Left cardiac atrium (tissue), 4 donors: ENCODE data around the gene PRKCH. TPM values are rescaled to one million over a fixed set of nuclear protein-coding genes. Genes with fewer than 3 reads are reported as not detected.
A peak's percentile ranks its signal among the peaks of the same experiment; 100 is the strongest.
"Not testable (repeated sequence)": the region's sequence is repeated elsewhere in the genome, so short reads cannot be mapped to it uniquely, and the experiment has no call there.

ENCODE experiments used
- ATAC-seq, 2 donors: fragments of 200-7000 bp; cut with Tn5 transposase; one replicate each; pipeline ENCODE4 v1.9.1; 2020; ENCODE audit warnings: mild to moderate bottlenecking in 2 of 2, moderate library complexity in 2 of 2
- DNase-seq: peaks from one replicate; pipeline ENCODE4 v3.0.0-alpha.2; 2020
- intact Hi-C, 2 donors: fragments of 100-400 bp; cut with DNase I; formaldehyde crosslinking; loops; one replicate each; pipeline versions ENCODE4 v1.14.1 to v1.15.1; 2022 to 2023
- total RNA-seq, 2 donors: library from RNA; stranded (reverse); fragmentation: NEBNext Ultra II Directional; extraction: Animal tissue kit (Norgen Biotek cat#: 25700); gene quantifications; one replicate each; pipeline ENCODE4 v1.2.1, GENCODE V29; 2021
- donor health status: DM: no; HTN: yes; CAD: no.
- donor health status: DM: no; HTN: yes; CAD: no; lungs with severe emphysema.
- donor health status: DM: yes; HTN: yes; CAD: no.
- donor health status: Dilated cardiomyopathy.

Gene PRKCH
- total RNA-seq, 2 donors from 2014 or later, result 17.6 to 34.8 TPM

DNA sequence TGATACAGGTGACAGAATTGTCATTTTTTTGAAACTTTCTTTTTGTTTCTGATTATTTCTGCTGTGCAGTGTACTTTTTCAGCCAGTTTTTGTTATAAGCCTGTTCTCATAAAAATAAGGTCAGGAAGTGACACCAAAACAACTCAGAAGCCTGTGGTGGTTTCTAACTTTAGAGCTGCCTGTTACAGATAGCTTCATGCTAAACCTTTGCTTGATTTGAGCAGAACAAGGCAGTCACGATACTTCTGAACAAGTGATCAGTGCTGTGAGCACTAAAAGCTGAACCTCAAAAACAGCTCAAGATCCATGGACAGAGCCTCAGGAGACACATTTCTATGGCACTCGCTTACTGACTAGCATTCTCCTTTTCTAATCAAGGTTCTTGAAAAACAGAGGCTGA lies 82.0 kb downstream of the PRKCH start:
- ATAC-seq (peak in 1 of 2 donors; percentile 50), DNase-seq (no peak)
- intact Hi-C loops, result no loop called here

DNA sequence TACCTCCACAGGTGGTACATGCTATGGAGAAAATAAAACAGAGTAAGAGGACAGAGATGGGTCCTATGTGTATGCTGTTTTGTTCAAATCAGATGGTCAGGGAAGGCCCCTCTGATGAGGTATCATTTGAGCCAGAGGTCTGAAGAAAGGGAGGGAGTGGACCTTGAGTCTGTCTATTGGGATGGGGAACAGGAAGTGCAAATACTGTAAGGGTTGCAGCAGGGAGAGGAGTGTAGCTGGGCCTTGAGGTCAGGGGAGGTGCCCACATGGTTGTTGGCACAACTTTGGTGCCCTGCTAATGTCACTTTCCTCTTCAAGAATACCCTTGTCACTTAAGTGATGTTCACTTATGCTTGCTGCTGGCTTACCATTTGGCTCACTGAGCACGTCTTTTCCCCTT lies 83.3 kb downstream of the PRKCH start:
- DNase-seq, result no peak
- intact Hi-C loops, result no loop called here
- no peak for ATAC-seq

DNA sequence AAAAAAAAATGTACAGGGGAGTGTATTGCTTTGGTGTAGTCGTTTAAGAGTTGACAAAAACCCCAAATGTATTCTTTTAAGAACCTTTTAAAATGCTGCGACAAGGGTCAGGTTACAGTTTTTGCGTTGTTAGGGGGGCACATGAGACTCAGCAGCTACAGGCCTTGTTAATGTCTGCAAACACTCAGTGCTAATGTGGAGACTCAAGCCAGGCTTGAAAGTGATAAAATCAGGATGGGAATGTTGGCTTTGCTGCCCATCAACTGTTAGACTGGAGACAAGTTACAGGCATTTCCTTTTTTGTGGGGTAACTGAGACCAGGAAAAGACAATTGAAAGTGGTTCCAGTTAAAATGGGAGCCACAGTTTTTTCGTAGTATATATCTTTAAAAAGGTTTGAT lies 84.8 kb downstream of the PRKCH start:
- intact Hi-C loops, result no loop called here
- DNase-seq (no peak), ATAC-seq (peak in 1 of 2 donors; percentile 78)

DNA sequence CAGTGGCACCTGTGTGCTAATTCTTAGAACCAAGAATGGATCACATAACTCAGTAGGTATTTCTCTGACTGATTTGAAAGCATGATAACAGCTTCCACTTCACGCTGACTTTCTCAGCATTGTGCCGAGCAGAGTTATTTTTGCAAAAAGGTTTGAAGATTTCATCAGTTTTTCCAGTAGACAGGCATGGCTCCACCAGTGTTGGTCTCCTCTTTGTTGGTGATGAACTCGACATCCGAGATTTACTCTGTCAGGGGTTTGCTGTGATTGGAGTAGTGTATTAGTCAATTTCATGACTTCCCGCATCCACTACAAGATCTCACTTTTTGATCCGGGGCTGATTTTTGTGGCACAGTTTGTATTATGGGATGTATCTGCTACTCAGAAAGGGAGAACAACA lies 85.3 kb downstream of the PRKCH start:
- intact Hi-C loops, result no loop called here
- DNase-seq (no peak), ATAC-seq (no peak)

DNA sequence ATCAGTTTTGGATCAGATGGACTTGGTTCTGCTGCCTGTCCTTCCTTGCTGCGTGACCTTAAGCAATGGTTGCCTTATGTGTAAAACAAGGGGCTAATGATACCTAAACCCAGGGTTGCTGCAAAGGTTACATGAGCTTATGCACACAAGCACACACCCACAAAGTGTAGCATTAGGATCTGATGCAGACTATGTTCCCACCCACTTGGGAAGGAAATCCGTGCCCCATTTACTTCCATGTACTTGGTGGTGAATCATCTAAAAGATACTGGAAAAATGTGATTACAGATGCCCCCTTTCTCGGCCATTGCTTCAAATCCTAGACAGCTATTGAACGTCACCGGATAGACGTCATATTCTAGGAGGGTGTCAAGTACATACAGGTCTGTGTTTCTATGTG lies 87.1 kb downstream of the PRKCH start:
- intact Hi-C loops, result no loop called here
- DNase-seq, result no peak
- no peak for ATAC-seq

DNA sequence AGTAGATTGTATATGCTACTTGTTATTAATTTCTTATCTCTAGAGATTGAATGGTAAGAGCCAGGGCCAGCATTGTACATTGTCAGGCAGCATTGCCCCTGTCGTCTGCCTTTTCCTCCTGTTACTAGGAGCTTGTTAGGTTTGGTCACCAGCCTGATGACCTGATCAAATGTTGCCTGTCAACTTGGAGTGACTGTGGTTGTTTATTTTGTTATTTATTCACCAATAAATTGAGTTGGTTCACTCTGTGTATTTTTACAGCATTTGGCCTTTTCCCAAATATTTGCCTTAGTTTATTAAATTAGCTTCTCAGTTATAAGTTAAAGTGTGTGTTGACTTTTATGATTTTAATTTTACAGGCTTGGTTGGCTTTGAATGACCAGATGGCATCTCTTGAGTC lies 88.4 kb downstream of the PRKCH start:
- DNase-seq (no peak), ATAC-seq (no peak)
- intact Hi-C loops, result no loop called here

DNA sequence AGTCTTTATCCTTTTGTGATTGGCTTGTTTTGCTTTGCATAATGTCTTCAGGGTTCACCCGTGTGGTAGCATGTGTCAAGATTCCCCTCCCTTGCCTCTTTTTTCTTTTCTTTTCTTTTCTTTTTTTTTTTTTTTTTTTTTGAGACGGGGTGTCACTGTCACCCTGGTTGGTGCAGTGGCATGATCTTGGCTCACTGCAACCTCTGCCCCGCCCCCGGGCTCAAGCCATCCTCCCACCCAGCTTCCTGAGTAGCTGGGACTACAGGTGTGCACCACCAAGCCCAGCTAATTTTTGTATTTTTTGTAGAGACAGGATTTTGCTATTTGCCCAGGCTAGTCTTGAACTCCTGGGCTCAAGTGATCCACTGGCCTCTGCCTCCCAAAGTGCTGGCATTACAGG lies 94.6 kb downstream of the PRKCH start:
- ATAC-seq, DNase-seq, intact Hi-C loops: not testable (repeated sequence)

DNA sequence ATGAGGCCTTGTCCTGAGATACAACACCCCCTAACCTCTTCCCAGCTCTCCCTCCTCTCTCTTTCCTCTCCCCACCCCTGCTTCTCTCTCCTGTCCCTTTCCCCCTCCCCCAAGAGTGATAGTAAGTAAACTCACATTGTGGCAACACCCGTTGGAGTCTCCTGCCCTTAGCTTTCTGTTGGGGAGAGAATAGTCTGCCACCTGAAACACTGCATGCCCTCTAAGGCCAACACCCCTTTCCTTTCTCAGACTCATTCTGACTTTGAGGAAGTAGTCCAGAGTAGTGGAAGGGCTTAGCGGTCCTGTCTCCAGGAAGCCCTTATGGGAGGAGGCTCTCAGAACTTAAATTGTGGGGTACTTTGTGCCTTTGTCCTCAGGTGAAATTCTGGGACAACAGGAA lies 95.2 kb downstream of the PRKCH start:
- no peak for ATAC-seq
- intact Hi-C loops, result no loop called here

DNA sequence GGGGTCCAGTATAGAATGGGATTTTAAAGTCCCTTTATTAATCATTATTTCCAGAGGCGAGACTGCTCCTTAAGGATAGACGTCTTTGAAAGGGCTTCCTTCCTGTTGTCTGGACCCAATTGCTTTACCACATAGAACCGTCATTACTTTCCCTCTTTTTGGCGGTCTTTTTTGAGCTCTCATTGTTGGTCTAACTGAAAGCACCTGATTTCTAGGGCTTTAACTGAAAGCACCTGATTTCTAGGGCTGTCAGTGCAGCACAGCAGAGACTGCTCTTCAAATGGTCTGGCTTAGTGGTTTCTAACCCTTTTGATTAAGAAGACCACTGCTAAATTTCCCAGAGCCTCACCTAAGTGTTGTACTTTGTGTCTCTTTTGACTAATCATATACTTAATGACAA lies 95.8 kb downstream of the PRKCH start:
- no peak for DNase-seq
- no peak for ATAC-seq
- intact Hi-C loops, result no loop called here

More for the DNA sequence above, 95.2 kb downstream of the PRKCH start:
- DNase-seq, result no peak

DNA sequence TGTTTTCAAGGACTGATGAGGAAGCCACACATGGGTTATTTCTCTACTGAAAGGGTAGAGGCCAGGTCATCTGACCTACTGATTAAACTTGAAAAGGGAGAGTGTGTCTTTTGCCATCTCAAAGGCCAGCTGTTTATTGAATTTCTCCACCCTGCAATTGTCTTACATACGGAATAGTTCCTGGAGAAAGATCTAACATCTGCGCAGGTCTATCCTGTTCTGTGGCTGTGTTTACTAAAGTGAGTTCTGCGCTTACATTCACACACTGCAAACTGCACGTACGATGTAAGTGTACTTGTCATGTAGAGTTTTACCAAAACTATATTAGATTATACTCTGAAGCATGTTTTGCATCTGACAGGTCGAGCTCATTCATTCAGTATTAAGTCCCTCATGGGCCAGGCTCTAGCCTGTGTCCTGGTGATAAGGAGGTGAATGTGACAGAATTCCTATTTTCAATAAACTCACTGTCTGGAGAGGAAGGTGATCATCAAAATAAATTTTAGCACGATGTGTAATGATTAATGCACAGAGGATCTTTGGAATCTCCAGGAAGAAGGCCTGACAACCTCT lies 96.6 kb downstream of the PRKCH start:
- ATAC-seq (no peak), DNase-seq (no peak)
- intact Hi-C loops, result no loop called here

DNA sequence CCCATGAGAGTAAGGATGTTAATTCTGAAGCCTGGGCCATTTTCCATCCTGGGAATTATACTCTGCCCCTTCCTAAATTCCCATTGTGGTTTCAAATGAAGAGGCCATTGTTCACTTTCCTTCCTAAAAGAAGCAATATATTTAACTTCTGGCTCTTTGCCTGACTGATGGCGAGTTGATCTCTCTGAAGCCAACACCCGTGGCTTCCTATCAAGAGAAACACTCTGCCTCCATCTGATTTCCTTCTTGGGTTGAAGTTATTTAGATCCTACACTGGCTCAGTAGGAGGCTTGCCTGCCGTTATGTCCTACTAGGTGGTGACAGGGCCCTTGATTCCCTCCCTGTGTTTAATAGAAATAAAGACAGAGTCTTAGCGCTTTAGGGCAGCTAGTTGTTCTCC lies 97.4 kb downstream of the PRKCH start:
- DNase-seq, result no peak
- peak; percentile 67 to 77 for ATAC-seq
- intact Hi-C loops, result no loop called here

DNA sequence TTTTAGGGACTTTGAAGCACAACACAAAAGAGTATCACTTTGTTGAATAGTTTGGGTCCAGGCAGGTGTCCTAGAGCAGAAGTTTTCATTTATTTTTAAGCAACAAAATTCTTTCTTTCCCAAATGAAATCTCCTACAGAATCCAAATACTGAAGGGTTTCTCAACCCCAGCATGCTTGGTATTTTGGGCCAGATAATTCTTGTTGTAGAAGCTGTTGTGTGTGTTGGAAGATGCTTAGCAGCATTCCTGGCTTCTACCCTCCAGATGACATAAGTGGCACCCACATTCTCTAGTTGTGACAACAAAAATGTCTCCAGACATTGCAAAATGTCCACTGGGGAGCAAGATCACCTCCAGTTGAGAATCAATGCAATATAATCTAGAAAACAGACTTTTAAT lies 97.8 kb downstream of the PRKCH start:
- DNase-seq (no peak), ATAC-seq (no peak)
- intact Hi-C loops, result no loop called here

DNA sequence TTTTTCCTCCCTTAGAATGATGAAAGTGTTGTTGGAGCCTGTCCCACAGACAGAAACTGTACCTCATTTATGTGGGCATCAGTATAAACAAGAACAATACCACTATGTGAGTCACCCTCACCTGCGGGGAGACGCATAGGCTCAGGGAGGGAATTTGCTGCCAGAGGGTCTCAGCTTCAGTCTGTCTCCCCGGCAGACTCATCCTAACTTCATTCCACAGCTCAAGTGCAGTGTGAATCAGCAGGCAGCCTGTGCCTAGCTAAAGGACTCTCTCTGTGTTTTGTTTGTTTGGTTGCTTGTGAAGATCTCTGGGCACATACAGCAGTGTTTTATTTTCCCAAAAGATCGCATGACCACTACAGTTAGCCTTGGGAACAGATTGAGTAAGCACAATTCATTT lies 98.9 kb downstream of the PRKCH start:
- intact Hi-C loops, result no loop called here
- DNase-seq (no peak), ATAC-seq (no peak)

DNA sequence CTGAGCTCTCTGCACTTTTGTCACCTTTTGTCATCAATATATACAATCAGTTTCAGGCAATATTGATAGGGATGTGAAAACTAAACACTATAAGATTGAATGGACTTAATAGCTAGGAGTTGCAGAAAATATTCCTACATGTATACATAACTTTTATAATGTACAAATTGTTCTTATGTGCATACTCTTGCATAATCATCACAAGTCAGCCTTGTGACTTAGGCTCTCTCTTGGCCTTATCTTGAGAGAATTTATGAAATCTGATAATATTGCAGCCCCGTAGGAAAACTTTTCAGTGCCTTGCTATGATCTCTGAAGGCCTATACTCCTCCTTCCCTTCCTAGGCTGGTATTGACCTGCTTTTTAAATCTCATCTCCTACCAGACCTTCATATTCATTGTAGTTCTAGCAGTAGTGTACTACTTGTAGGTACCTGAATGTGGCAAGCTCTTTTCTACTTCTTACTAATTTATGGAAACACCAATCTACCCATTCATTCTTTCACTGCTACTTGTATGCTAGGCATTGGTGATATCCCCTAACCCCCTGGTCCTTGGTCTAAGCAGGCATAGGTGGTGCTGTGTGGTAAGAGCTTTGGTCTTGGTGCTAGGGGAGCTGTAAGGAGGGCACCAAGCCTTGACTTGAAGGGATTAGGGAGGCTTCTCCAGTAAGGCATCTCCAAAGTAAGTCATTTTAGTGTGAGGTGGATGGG lies 100.0 kb downstream of the PRKCH start:
- intact Hi-C loops, result no loop called here
- DNase-seq, result no peak
- ATAC-seq, result no peak

DNA sequence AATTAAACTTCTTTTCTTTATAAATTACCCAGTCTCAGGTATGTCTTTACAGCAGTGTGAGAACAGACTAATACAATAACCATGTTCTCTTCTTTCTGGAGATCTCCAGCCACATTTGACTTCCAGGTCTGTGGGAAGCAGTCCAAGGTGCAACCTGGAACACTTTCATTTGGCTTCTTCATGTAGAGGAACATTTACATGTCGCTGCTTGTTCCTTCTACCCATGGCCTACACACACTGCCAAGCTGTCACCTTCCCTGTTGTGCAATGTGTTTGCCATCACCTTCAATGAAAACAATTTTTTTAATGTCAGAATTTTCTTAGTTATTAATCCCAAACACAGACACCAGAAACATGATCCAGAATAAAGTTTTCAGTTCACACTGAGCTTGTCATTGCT lies 104.7 kb downstream of the PRKCH start:
- DNase-seq (no peak), ATAC-seq (no peak)
- intact Hi-C loops, result no loop called here

DNA sequence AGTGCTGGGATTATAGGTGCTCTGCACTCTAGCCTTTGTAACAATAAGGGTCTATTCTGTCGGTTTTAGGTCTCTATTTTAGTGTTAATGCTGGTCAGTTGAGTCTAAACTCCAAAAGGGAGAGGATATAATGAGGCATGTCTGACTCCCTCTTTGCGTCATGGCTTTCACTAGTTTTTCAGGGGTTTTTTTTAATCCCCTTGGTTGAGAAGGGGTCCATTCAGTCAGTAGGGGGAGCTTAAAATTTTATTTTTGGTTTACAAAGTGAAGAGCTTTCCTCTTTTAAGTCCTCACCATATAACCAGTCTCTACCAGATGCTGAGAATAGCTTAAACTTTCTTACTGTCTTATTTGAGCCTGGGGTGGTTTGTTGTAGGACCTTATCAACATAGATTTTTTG lies 106.9 kb downstream of the PRKCH start:
- intact Hi-C loops, result no loop called here
- DNase-seq (no peak), ATAC-seq (no peak)

DNA sequence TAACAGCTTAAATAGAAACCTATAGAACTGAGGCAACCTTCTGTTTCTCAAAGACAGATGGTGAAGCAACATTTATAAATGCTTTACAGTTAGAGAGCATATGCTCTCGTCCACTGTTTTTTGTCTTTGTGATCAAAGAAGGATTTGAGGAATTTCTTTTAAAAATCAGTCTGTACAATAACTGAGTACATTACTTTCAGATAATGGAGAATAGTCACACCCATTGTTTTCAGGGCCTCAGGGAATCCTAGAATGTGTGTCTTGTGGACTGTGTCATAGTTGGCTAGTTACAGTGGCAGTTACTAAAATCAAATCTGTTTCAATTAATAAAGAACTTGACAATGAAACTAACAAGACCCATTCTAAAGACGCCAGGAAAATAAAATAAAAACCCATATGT lies 107.9 kb downstream of the PRKCH start:
- DNase-seq (no peak), ATAC-seq (no peak)
- intact Hi-C loops, result no loop called here

DNA sequence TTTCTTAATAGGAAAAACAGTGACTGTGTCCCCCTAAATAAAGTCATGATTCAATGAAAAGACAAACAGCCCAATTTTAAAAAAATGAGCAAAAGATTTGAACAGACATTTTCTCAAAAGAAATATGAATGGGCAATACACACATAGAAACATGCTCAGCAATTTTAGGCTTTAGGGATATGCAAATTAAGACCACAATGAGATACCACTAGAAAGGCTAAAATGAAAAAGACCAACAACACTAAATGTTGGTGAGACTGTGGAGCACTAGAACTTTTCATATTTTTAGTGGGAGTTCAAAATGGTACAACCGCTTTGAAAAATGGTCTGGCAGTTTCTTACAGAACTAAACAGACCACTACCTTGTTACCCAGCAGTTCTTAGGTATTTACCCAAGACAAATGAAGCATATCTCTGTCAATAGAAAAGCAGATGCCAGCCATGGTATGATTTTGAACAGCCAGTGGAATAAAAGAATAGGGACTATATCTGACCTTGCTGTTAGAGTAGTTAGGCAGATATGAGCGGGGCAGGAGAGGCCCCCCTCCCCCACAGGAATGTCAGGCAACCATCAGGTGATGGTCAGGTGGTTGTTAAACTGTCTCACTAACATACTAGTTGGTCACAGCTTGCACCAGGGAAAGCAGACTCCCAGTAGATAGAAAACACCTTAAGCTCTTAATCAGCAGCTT lies 108.8 kb downstream of the PRKCH start:
- DNase-seq (no peak), ATAC-seq (no peak)
- intact Hi-C loops, result no loop called here

DNA sequence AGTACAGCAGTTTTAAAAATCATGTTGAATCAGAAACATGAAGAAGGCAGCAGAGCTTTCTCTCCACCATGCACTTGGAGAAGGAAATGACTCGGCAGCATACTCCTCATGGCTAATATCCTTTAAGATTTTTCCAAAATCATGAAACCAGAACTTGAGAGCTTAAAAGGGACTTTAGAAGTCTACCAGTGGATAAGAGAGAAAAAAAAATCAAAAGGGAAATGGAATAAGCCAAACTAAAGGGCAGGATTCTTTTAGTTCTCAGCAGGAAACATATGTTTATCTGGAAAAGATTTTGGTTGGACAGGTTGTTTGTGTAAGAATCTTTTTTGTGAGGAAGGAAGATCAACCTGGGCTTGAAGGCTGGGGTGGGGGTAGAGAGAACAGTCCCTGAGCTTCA lies 111.8 kb downstream of the PRKCH start:
- DNase-seq (no peak), ATAC-seq (no peak)
- intact Hi-C loops, result no loop called here

DNA sequence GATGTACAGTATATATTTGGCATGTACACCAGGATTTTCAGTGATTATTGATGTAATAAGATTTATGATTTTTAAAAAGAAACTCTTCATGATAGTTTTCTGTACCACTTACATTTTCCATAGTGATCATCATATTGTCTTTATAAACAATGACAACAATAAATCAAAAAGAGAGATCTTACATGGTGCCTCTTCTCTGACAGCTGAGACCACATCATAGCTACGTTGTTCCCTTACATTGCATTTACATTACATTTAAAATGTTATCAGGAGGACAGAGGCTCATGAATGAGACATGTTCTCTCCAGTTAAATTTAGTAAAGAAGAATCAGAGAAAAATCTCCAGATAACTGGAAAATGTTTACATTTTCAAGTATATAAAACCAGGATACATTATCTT lies 112.4 kb downstream of the PRKCH start:
- intact Hi-C loops, result no loop called here

DNA sequence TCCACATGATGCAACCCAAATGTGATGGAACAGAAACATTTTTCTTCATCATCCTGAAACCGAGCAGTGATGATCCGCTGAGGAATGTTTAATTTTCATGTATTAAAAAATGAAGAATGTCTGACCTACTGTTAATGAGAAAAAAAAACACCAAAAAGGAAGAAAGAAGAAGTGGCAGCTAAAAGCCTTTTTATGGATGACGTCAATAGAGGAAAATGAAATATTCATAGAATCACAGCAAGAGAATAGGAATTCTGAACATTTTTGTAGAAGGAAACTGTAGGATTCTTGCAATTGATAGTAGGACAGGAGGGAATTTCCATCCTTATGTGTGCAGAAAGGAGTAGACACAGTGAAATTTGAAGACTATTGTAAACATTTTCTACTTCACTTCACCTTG lies 112.9 kb downstream of the PRKCH start:
- intact Hi-C loops, result no loop called here
- DNase-seq (no peak), ATAC-seq (no peak)

More for the DNA sequence above, 112.4 kb downstream of the PRKCH start:
- no peak for ATAC-seq
- DNase-seq, result no peak
